Muscle layer of duodenum (tissue), 2 donors: ENCODE measurements around the gene SPAG9.
A peak's percentile ranks its signal among the peaks of the same experiment; 100 is the strongest.

Source experiments
- H3K27ac ChIP-seq: one replicate; pipeline ENCODE4 v1.7.0; 2013; ENCODE audit warnings: mild to moderate bottlenecking, low read length
- H3K27me3 ChIP-seq: one replicate; pipeline ENCODE4 v1.7.0; 2013; ENCODE audit warnings: low read depth, mild to moderate bottlenecking, control low read depth, low read length
- H3K36me3 ChIP-seq, 2 donors: one replicate each; pipeline ENCODE4 v1.7.0; 2013; ENCODE audit warnings: low read length in 2 of 2, control low read depth in 1 of 2, mild to moderate bottlenecking in 1 of 2; ENCODE audit not compliant: insufficient read depth in 2 of 2, control insufficient read depth in 1 of 2
- H3K4me1 ChIP-seq, 2 donors: one replicate each; pipeline ENCODE4 v1.7.0; 2013; ENCODE audit warnings: low read length in 2 of 2, mild to moderate bottlenecking in 2 of 2, control low read depth in 1 of 2, moderate library complexity in 1 of 2; ENCODE audit not compliant: insufficient read depth in 2 of 2, control insufficient read depth in 1 of 2
- H3K4me3 ChIP-seq, 2 donors: one replicate each; pipeline ENCODE4 v1.7.0; 2013; ENCODE audit warnings: low read length in 2 of 2, low read depth in 1 of 2, mild to moderate bottlenecking in 1 of 2
- H3K9me3 ChIP-seq, 2 donors: one replicate each; pipeline ENCODE4 v1.7.0; 2013; ENCODE audit warnings: low read length in 2 of 2, control low read depth in 1 of 2, mild to moderate bottlenecking in 1 of 2; ENCODE audit not compliant: control insufficient read depth in 1 of 2
- donor health status: healthy.

SPAG9 gene

DNA sequence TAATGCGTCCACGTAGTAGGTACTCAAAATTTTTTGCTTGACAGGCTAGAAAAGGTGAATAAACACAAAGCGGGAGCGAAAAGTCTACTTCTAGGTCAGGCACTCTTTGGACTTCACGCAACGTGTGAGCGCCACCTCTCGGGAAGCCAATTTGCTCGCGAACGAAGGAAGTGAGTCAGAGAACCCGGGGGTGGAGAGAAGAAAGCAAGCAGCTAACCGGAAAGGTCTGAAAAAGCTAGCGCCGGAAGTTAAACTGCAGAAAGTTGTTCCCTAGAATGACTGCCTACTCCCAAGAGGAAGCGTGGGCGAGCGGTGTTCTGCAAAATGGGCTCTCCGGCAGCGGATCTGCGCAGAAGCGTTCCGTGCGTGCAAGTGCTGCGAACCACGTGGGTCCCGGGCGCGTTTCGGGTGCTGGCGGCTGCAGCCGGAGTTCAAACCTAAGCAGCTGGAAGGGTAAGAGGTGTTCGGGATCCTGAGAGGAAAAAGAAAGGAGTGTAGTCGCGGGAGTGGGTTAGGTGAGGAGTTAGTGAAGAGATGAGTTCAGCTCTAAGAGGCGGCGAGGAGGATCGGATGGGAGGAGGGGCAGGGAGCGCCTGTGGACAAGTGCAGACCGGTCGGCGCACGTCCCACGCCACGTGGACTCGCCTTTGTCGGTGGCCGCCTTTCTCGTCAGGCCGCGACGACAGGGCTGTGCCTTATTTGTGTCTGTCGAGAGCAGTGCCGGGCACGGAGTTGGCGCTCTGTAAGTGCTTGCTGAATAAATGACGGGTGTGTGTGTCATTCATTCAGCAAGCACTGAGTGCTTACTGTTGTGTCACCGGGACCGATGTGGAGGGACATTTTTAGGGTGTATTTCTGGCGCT lies 32.8 kb upstream of the SPAG9 start, which contains the start of gene NME1:
TSS of gene NME1 (plus strand) at position 350 of the 863 bp plus-strand sequence. CDS start 2,096 bp downstream, outside the sequence.
- no peaks in the 10 kb centered on the region for H3K9me3 ChIP-seq
- H3K27ac ChIP-seq: peak within 1 kb of the TSS; percentile 89
- no peaks in the 10 kb centered on the region for H3K27me3 ChIP-seq
- peaks cover 3 to 6% of the 10 kb centered on the region in 2 donors for H3K36me3 ChIP-seq
- H3K4me3 ChIP-seq: peak within 1 kb of the TSS; percentile 93 to 95
- H3K4me1 ChIP-seq: peaks cover 7 to 8% of the 10 kb centered on the region in 2 donors

GRCh38 chr17:51152766-51153209 lies 32.1 kb upstream of the SPAG9 start:
- peaks cover 3 to 6% of the 10 kb centered on the region in 2 donors for H3K36me3 ChIP-seq
- peak overlapping the region; percentile 89 for H3K27ac ChIP-seq

GRCh38 chr17:51150932-51151331 lies 30.3 kb upstream of the SPAG9 start:
- peaks cover 7 to 8% of the 10 kb centered on the region in 2 donors for H3K4me1 ChIP-seq
- H3K27me3 ChIP-seq: no peaks in the 10 kb centered on the region
- H3K27ac ChIP-seq: no peak overlapping the region
- no peak overlapping the region for H3K4me3 ChIP-seq
- H3K9me3 ChIP-seq: no peaks in the 10 kb centered on the region
- H3K36me3 ChIP-seq: peaks cover 0 to 6% of the 10 kb centered on the region in 2 donors

More at GRCh38 chr17:51152766-51153209, 32.1 kb upstream of the SPAG9 start:
- Histone ChIP-seq H3K9me3 (no peaks in the 10 kb centered on the region), H3K4me1 (peaks cover 7 to 8% of the 10 kb centered on the region in 2 donors), H3K4me3 (peak overlapping the region; percentile 93 to 95), H3K27me3 (no peaks in the 10 kb centered on the region)

DNA sequence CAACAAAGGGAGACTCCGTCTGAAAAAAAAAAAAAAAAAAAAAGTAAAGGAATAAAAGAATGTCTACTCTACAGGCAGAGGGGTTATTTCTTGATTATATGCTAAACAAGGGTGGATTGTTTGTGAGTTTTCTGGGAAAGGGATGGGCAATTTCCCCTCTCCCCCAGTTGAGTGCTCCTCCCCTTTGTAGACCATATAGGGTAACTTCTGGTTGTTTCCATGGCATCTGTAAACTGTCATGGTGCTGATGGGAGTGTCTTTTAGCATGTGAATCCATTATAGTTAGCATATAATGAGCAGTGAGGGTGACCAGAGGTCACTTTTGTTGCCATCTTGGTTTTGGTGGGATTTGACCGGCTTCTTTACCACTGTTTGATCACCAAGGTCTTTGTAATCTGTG lies 28.5 kb upstream of the SPAG9 start:
- Histone ChIP-seq H3K4me3 (no peak overlapping the region), H3K27me3 (no peaks in the 10 kb centered on the region), H3K9me3 (no peaks in the 10 kb centered on the region), H3K27ac (no peak overlapping the region), H3K36me3 (peaks cover 0 to 6% of the 10 kb centered on the region in 2 donors), H3K4me1 (peaks cover 3% of the 10 kb centered on the region in 2 donors)

DNA sequence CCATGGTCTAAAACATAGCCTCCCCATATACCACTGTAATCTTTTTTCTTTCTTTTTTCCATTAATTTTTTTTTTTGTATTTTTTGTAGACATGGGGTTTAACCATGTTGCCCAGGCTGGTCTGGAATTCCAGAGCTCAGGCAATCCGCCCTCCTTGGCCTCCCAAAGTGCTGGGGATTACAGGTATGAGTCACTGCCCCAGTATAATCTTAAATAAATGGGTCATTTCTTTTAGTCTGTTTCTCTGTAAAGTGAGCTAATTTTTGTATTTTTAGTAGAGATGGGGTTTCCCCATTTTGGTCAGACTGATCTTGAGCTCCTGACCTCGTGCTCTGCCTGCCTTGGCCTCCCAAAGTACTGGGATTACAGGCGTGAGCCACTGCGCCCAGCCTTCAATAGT lies 27.0 kb upstream of the SPAG9 start:
- Histone ChIP-seq H3K4me3 (no peak overlapping the region), H3K4me1 (no peaks in the 10 kb centered on the region), H3K9me3 (no peaks in the 10 kb centered on the region), H3K36me3 (peaks cover 0 to 1% of the 10 kb centered on the region in 2 donors), H3K27me3 (no peaks in the 10 kb centered on the region), H3K27ac (no peak overlapping the region)

- H3K4me3 ChIP-seq: no peak overlapping the region
- H3K36me3 ChIP-seq: no peaks in the 10 kb centered on the region
- no peak overlapping the region for H3K27ac ChIP-seq
- H3K27me3 ChIP-seq: no peaks in the 10 kb centered on the region
- H3K4me1 ChIP-seq: no peaks in the 10 kb centered on the region
- H3K9me3 ChIP-seq: no peaks in the 10 kb centered on the region
Measured at GRCh38 chr17:51144266-51145022, 23.8 kb upstream of the SPAG9 start.

- Histone ChIP-seq H3K27me3 (no peaks in the 10 kb centered on the region), H3K36me3 (no peaks in the 10 kb centered on the region), H3K27ac (no peak overlapping the region), H3K4me1 (no peaks in the 10 kb centered on the region), H3K9me3 (no peaks in the 10 kb centered on the region), H3K4me3 (no peak overlapping the region)
Measured at GRCh38 chr17:51142597-51142996, 21.9 kb upstream of the SPAG9 start.

GRCh38 chr17:51135956-51136355 lies 15.3 kb upstream of the SPAG9 start:
- H3K4me3 ChIP-seq: no peak overlapping the region
- H3K27ac ChIP-seq: no peak overlapping the region
- H3K36me3 ChIP-seq: no peaks in the 10 kb centered on the region
- H3K4me1 ChIP-seq: peaks cover 3 to 4% of the 10 kb centered on the region in 2 donors
- H3K27me3 ChIP-seq: no peaks in the 10 kb centered on the region
- H3K9me3 ChIP-seq: no peaks in the 10 kb centered on the region

DNA sequence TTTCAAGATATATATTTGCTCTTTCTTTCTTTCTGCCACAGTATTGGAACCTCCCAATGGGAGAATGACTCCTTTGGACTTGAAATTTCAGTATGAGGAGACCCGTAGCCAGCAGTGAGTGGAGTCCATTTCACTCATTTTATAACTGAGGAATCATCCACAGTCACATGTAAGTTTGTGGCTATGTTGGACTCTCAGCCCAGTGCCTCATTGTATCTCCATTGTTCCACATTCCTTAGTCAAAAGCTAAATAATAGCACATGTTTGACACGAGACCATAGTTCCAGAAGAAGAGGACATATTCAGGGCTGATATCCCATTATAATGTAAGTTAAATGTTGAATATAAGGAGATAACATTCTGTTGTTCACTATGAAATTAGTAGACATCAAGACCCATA lies 12.7 kb upstream of the SPAG9 start:
- Histone ChIP-seq H3K27ac (no peak overlapping the region), H3K4me1 (peaks cover 3 to 4% of the 10 kb centered on the region in 2 donors), H3K36me3 (no peaks in the 10 kb centered on the region), H3K4me3 (no peak overlapping the region), H3K9me3 (no peaks in the 10 kb centered on the region), H3K27me3 (no peaks in the 10 kb centered on the region)

DNA sequence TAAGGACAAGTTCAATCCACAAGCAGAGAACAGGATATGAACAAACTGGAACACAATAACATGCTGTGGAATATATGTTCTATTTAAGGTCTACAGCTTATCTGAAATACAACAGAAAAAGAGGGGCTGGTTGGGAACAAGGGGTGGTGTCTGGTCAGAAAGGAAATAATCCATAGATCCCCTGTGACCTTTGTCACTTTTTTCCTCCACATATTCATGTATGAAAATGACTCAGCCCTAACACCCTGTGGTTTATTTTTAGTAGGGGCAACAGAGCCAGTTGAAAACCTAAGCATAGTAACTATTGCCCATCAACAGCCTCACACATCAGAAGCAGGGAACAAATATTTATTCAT lies 12.3 kb upstream of the SPAG9 start:
- H3K27me3 ChIP-seq: no peaks in the 10 kb centered on the region
- peaks cover 3 to 4% of the 10 kb centered on the region in 2 donors for H3K4me1 ChIP-seq
- no peaks in the 10 kb centered on the region for H3K36me3 ChIP-seq
- no peaks in the 10 kb centered on the region for H3K9me3 ChIP-seq
- peak overlapping the region; percentile 20 for H3K27ac ChIP-seq
- no peak overlapping the region for H3K4me3 ChIP-seq

DNA sequence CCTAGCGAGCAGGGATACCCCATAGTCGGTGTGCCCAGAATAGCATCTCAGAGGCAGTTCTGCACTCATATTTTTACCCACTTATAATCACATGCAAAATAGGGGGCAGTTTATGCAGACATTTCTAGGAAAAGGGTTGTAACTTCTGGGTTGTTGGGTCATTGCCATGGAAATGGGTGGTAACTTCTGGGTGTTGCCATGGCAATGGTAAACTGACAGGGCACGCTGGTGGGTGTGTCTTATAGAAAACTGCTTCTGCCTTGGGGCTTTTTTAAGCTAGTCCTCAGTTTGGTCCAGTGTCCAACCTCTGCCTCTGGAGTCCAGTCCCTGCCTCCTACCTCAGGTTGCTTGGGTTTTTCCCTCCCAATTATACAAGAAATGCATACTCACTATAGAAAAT lies 7.4 kb upstream of the SPAG9 start:
- Histone ChIP-seq H3K4me1 (peaks cover 1 to 2% of the 10 kb centered on the region in 2 donors), H3K27me3 (no peaks in the 10 kb centered on the region), H3K9me3 (no peaks in the 10 kb centered on the region), H3K4me3 (no peak overlapping the region), H3K36me3 (no peaks in the 10 kb centered on the region), H3K27ac (no peak overlapping the region)
